NCI-H1436 (cell line): ENCODE results near the gene FLNB.

Source experiments
- DNase-seq: peaks from one replicate; lab custom pipeline; 2025; lab: John Stamatoyannopoulos, UW

Gene FLNB

GRCh38 chr3:58205981-58206380 is 197.8 kb downstream of the FLNB start:
- no peak for DNase-seq

- DNase-seq = no peak
These were observed 198.3 kb downstream of the FLNB start for GRCh38 chr3:58206406-58207011.

GRCh38 chr3:58207954-58208353 is 199.7 kb downstream of the FLNB start:
- no peak for DNase-seq

- DNase-seq = no peak
These were observed 201.7 kb downstream of the FLNB start for GRCh38 chr3:58209933-58210332.

- no peak for DNase-seq
These were observed 202.7 kb downstream of the FLNB start, which contains the start of gene DNASE1L3 for GRCh38 chr3:58210761-58211460. DNASE1L3 (minus strand) TSS chr3:58210972; CDS start chr3:58210906, 66 bp downstream.

- no peak for DNase-seq
These were observed 206.5 kb downstream of the FLNB start for GRCh38 chr3:58214484-58215316.

- no peak for DNase-seq
These were observed 207.2 kb downstream of the FLNB start for GRCh38 chr3:58215317-58216025.

- DNase-seq = no peak
These were observed 208.4 kb downstream of the FLNB start for GRCh38 chr3:58216496-58217195.

GRCh38 chr3:58217209-58217811 is 209.1 kb downstream of the FLNB start:
- DNase-seq = peak; percentile 6

- DNase-seq = no peak
These were observed 210.7 kb downstream of the FLNB start for GRCh38 chr3:58218904-58219303.
